GM12891 (cell line): ENCODE results near the gene FGGY.

ENCODE experiments used
- POLR2AphosphoS5 ChIP-seq: IDR thresholded peaks from 2 replicates; pipeline ENCODE4 v1.6.1; 2011; ENCODE audit warnings: low read depth, low read length, control low read depth
- TAF1 ChIP-seq: IDR thresholded peaks from 2 replicates; pipeline ENCODE4 v1.6.1; 2011; ENCODE audit warnings: low read depth, low read length, control low read depth

GRCh38 chr1:59520827-59521418 is 224.0 kb downstream of the FGGY start:
- TF ChIP-seq TAF1 (no peak), POLR2AphosphoS5 (no peak)
